Eye (tissue), 1 donor: ENCODE results near the gene BMPR2.
"Not testable (repeated sequence)": the region's sequence is repeated elsewhere in the genome, so short reads cannot be mapped to it uniquely, and the experiment has no call there.

Experiments used
- DNase-seq: peaks from one replicate; pipeline ENCODE4 v3.0.0-alpha.2; 2015

BMPR2 gene

DNA sequence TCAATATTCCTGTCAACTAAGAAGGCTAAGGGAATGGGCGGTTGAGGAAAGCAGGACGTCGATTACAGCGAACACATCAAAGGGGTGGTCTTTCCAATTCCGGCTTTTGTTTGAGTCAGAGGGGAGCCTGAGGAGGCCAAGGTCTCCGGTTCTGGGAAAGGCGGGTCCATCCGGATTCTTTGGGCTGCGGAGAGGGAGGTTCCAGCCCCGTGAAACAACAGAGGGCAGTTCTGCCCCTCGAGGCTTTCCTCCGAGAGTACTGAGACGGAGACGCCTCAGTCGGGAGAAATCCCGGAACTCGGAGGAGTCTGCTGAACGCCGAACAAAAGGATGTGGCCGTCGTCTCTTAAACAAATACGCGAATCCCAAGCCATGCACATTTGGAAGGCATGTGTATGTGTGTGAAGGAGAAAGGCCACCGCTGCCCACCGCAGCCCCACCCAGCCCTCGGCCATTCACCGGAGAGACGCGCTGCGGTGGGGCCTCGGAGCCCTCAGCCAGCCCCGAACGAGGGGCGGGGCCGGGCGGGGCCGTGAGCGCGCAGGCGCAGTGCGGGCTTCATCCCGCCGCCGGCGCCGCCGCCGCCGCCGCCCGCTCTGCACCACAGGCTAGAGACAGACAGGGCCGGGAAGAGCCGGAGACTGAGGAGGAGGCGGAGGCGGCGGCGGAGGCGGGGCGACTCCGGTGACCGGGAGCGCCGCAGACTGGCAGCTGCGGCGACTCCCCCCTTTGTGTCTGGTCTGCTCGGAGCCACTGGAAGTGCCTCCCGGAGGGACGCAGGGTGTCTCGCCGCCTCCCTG lies at the start of gene BMPR2:
BMPR2 (plus strand) TSS at position 719 of the 800 bp plus-strand sequence. CDS start 1,148 bp downstream, outside the sequence.
- DNase-seq: peak; percentile 97

- DNase-seq: no peak
Measured at GRCh38 chr2:202327858-202328257, 48.3 kb upstream of the BMPR2 start.

DNA sequence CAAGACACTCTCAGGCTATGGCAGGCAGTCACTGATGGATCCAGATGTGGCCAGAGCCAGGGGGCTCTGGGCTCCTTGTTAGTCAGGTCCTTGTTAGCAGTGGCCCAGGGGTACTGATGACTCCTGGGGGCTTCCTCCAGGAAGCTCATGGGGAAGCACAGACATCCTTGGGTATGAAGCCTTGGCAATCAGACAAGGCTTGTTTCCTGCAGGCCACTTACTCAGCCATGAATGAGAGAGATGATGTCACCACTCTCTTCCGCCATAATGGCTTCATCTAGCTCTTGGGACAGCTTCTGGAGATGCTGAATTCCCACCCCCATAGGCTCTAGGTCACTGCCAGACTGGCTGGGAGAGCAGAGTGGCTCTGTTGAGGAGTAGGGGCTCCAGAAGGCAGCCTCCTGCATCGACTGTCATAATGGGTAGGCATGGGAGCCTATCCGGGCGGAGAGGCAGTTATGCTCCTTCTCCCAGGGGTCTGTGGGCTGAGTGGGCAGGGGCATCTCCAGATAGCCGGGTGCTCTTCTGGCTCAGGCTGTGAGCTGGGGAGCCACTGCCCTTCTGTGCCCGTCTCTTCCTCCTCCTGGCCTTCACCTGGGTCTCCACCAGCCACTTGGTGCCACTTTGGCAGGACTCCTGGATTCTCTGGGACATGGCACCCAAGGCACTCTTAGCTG lies 40.2 kb upstream of the BMPR2 start:
- no peak for DNase-seq

DNA sequence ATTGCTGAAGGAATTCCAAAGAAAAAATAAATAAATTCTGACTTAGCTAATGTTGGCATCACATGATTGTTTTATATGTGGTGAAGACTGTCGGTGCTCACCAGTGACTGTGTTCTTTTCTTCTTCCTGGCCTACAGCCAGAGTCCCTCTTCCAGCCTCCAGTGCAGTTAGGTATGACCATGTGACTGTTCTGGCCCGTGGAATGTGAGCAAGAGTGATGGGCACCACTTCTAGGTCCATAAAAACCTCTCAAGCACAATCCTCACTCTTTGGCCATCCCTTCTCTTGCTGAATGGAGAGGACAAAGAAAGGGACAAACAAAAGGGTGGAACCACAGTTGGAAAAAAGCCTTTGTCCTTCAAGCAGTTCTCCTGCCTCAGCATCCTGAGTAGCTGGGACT lies 39.0 kb upstream of the BMPR2 start:
- DNase-seq: no peak

DNA sequence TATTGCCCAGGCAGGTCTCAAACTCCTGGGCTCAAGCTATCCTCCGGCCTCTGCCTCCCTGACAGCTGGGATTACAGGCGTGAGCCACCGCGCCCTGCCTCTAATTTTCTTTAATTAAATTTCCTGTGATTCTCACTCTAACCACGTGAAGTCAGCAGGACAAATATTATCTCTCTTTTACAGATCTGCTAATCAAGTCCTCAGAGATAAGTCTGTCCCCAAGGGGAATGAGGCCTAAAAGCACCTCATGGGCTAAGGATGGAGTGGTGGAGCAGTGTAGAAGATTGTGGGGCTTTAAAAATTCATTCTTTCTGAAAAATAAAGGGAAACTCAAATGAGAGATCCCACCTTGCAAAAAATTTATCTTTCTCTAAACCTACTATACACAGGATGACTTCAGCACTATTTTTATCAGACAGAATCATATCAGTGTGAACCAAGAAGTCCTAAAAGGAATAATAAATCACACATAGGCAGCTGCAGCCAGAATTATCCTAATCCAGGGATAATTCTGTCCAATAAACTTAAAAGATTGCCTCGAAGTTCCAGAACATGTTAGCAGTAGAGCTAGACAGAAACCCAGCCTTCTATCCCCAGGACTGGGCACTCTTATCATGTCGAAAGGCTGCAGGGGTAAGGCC lies 38.3 kb upstream of the BMPR2 start:
- no peak for DNase-seq

- no peak for DNase-seq
Measured at GRCh38 chr2:202339071-202339870, 36.9 kb upstream of the BMPR2 start.

DNA sequence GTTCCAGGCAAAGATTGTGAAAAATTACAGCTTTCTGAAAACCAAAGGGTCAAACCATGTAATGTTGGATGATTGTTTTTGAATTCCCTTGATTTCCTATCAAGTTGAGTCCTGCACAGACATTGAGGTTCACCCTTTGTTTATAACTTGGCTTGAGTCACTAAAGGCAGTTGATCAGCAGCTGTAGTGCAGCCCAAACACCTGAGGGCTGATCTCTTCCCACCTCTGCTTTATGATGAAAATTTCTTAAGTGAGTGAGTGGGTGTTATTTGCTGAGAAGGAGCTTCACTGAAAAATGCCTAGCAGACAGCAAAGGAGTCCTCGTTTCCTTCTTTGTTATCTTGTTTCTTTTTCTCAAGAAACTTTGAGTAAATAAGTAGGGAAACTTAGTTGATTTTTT lies 31.9 kb upstream of the BMPR2 start:
- DNase-seq: no peak

- no peak for DNase-seq
Measured at GRCh38 chr2:202346180-202346579, 29.9 kb upstream of the BMPR2 start.

DNA sequence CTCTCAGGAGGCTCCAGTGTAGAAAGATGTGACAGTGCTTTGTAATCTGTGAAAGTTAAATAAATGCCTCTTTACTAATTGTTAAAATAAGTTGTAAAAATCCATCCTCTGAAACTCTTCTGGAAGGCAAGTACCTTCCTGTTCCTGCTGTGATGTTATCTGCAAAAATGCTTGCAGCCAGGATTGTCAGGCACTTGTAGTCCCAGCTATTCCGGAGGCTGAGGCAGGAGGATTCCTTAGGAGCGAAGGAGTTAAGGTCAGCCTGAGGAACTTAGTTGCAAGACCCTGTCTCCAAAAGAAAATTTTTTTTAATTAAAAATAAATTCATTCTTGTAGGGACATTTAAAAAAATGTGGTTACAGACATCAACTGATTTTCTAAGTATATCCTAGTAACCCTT lies 22.7 kb upstream of the BMPR2 start:
- no peak for DNase-seq

- no peak for DNase-seq
Measured at GRCh38 chr2:202355993-202356505, 20.1 kb upstream of the BMPR2 start.

DNA sequence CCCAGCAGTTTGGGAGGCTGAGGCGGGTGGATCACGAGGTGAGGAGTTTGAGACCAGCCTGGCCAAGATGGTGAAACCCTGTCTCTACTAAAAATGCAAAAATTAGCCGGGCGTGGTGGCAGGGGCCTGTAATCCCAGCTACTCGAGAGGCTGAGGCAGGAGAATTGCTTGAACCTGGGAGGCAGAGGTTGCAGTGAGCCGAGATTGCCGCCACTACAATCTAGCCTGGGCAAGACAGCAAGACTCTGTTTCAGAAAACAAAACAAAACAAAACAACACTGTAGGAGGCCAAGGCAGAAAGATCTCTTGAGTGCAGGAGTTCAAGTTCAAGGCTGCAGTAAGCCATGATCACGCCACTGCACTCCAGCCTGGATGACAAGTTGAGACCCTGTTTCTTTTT lies 17.2 kb upstream of the BMPR2 start:
- DNase-seq: not testable (repeated sequence)

DNA sequence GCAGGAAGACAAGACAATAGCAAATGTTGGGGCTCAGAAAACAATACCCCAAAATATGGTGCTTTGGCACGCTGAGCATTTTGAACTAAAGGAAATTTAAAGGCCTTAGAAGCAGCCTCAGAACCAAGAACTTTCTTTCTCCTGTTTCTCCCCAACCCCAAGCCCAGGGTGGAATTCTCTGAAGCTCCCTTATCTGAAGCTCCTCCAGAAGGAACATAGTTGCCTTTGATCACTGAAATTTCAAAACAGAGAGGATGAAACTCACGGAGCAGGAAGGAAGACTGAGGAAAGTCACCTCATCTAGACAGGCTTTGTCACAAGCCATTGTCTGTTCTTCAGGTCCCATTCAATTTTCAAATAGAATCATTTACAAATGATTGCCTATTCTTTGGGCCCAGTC lies 15.5 kb upstream of the BMPR2 start:
- no peak for DNase-seq

- DNase-seq: peak; percentile 26
Measured at GRCh38 chr2:202361108-202361507, 15.0 kb upstream of the BMPR2 start.

- no peak for DNase-seq
Measured at GRCh38 chr2:202373490-202373889, 2.6 kb upstream of the BMPR2 start.

GRCh38 chr2:202374383-202374782 lies 1.7 kb upstream of the BMPR2 start:
- not testable (repeated sequence) for DNase-seq

DNA sequence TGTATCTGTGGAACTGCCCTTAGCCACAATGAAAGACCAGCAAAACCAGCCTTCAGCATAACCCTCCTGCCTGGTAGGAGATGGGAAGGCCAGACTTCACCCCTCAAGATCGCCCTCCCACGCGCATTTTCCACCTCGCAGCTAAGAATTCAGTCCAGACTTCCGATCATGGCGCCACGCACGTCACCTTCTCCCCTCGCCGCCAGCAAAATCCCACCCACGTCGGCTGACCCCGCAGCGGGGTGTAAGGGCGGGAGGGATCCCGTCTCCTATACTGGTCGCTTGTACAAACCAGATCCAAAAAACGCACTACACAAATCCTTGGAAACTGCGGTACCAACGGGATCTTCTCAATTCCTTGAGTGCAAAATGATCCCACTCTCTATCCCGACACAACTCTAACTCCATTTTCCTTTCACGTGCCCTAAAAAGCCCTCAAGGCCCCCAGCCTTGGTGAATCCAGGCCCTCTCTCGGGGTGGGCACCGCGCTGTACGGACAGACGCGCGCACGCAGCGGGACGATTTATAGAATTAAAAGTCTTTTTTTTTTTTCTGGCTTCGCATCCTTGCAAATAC lies 1.0 kb upstream of the BMPR2 start:
- DNase-seq: peak; percentile 94

DNA sequence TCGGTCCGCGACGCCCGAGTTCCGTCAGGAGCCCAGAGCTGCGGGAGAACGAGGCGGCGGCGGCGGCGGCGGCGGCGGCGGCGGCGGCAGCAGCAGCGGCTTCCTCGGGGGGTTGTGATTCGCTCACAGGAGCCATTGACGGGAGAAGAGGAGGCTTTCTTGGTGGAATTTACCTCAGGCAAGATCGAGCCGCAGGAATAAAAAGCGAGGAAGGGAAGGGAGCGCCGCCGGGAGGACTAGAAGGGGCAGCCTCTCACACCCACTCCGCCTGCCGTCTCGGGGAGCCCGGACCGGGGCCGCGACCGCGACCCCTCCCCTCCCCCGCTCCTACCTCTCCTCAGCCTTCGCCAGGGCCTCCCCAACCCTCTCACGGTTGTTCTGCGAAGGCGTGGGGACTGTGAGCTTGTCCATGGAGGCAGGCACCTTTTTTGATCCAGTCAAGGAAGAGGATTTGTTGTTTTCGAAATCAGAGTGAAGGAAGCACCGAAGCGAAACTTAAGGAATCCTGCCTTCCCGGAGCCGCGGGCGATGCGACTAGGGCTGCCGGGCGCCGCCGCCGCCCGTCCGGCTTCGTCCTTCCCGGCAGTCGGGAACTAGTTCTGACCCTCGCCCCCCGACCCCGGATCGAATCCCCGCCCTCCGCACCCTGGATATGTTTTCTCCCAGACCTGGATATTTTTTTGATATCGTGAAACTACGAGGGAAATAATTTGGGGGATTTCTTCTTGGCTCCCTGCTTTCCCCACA lies 506 bp downstream of the BMPR2 start:
- DNase-seq: peak; percentile 85

DNA sequence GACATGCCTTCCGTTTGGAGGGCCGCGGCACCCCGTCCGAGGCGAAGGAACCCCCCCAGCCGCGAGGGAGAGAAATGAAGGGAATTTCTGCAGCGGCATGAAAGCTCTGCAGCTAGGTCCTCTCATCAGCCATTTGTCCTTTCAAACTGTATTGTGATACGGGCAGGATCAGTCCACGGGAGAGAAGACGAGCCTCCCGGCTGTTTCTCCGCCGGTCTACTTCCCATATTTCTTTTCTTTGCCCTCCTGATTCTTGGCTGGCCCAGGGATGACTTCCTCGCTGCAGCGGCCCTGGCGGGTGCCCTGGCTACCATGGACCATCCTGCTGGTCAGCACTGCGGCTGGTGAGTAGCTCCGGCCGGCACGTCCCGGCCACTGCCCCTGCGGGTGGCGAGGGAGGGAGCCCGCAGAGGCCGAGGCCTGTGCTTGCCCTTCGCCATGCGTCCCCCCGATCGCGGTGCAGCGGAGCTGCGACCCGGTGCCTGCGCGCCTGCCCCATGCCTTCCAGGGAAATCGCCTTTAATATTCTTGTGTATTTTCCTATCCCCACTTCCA lies 1.2 kb downstream of the BMPR2 start:
- DNase-seq: peak; percentile 70

DNA sequence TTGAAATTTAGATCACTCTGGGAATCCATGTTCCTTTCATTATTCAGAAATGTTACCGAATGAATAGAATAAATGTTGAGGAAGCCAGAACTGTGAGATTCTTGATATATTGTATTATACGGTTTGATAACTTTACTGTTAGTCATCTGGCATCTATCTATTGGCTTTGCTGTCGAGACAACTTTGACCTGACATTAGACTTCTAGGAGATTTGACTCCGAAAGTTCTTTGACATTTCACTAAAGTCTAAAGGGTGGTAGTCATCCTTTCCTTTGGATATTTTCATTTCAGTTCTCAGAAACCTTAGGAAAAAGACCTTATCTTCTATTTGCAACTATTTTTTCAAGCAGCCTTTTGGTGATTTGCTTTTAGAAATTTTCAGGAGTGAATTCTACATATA lies 1.9 kb downstream of the BMPR2 start:
- peak; percentile 43 for DNase-seq

- DNase-seq: peak; percentile 19
Measured at GRCh38 chr2:202378662-202379358, 2.7 kb downstream of the BMPR2 start.

- DNase-seq: no peak
Measured at GRCh38 chr2:202382684-202383083, 6.6 kb downstream of the BMPR2 start.
